Heart left ventricle (tissue), 13 donors: ENCODE results near the gene PREX1.

Source experiments
- CTCF ChIP-seq, 12 donors: fragments of 200-600 bp; sonication (generic) in 4 of 12; IDR thresholded peaks; one replicate each; pipeline versions ENCODE4 v1.5.0 to v1.8.0; 2018 to 2022; ENCODE audit warnings: antibody characterized with exemption in 12 of 12, mild to moderate bottlenecking in 5 of 12
- POLR2A ChIP-seq, 2 donors: fragments of 450-650 bp; IDR thresholded peaks; one replicate each; pipeline ENCODE4 v1.6.1; 2017; ENCODE audit warnings: antibody characterized with exemption in 2 of 2, mild to moderate bottlenecking in 2 of 2, moderate library complexity in 2 of 2
- donor health status: ischemic (EF 13 %, LVEDD 7.1; RV severe dilation, severe dysfunction).
- donor health status: DM: no; HTN: yes; CAD: no.
- donor health status: DM: no; HTN: no; CAD: no.
- donor health status: ischemic (EF 25% LVEDD 6.9; RV normal size, moderate dysfunction).
- donor health status: ischemic (EF 25% LVEDD 5.7; RV mildly dilated, moderate dysfunction).
- donor health status: ischemic (EF 35%, LVEDD 5.7; RV mildly dilated, moderate dysfunction).
- donor health status: nonischemic (EF 11% LVEDD 7.7; RV severe dilation, severe dysfunction).
- donor health status: DM: yes; HTN: yes; CAD: no.
- donor health status: PGD.
- donor health status: ischemic (EF 29% LVEDD 5.4; RV normal size, mild dysfunction).
- donor health status: nonischemic (EF 23%, LVEDD 6.1; RV moderate dilation, normal function).

GRCh38 chr20:48737434-48738093 lies 90.2 kb downstream of the PREX1 start:
- no peak for TF ChIP-seq CTCF (IDR thresholded peaks at IDR 0.05)
- no peak for TF ChIP-seq POLR2A (IDR thresholded peaks at IDR 0.05)
